CD8-positive, alpha-beta memory T cell (primary cell): ENCODE results near the gene B3GAT1. TPM values are rescaled to one million over a fixed set of nuclear protein-coding genes. Genes with fewer than 3 reads are reported as not detected.

ENCODE experiments used
- polyA plus RNA-seq: library from polyadenylated mRNA; unstranded; fragments of 300-500 nt; fragmentation: Illumina TruSeq; gene quantifications from one replicate; pipeline ENCODE4 v1.2.3, GENCODE V29; 2021
- total RNA-seq, 2 experiments: library from RNA; stranded (reverse); gene quantifications; one replicate each; pipeline ENCODE4 v1.2.3, GENCODE V29; 2021

B3GAT1 gene
- total and polyA plus RNA-seq, 3 experiments from 2014 or later = 0.07 to 0.44 (median 0.35) TPM

Other genes with a start within 250 kb of the B3GAT1 start
- gene NCAPD3, start 188.3 kb downstream of the B3GAT1 start, total RNA-seq = 10 to 100 TPM; 76.7 to 80.4 TPM
- 14.3 TPM for gene NCAPD3, start 188.3 kb downstream of the B3GAT1 start, polyA plus RNA-seq
- gene VPS26B, start 187.6 kb downstream of the B3GAT1 start, total RNA-seq = 10 to 100 TPM; 36.6 to 36.7 TPM
- 73.5 TPM for gene VPS26B, start 187.6 kb downstream of the B3GAT1 start, polyA plus RNA-seq
- 10 to 100 TPM; 58.9 to 68.4 TPM for gene THYN1, start 158.9 kb downstream of the B3GAT1 start, total RNA-seq
- gene THYN1, start 158.9 kb downstream of the B3GAT1 start, polyA plus RNA-seq = 133 TPM
- gene ACAD8, start 158.7 kb downstream of the B3GAT1 start, total RNA-seq = 10 to 100 TPM; 27.1 to 28.2 TPM
- 20.9 TPM for gene ACAD8, start 158.7 kb downstream of the B3GAT1 start, polyA plus RNA-seq
- gene GLB1L3, start 135.9 kb downstream of the B3GAT1 start, total RNA-seq = 1 to 10 TPM; 2.3 to 3.0 TPM
- 2.0 TPM for gene GLB1L3, start 135.9 kb downstream of the B3GAT1 start, polyA plus RNA-seq
- gene GLB1L2, start 80.3 kb downstream of the B3GAT1 start, total RNA-seq = 1 to 10 TPM; 8.6 to 9.5 TPM
- 0.70 TPM for gene GLB1L2, start 80.3 kb downstream of the B3GAT1 start, polyA plus RNA-seq